Measurements from ENCODE around the gene C1R.

C1R gene

GRCh38 chr12:7127916-7128626 is 35.8 kb upstream of the C1R start:
- H3K4me1 ChIP-seq (ENCODE audit: low read depth, poor library complexity, severe bottlenecking), result peaks cover 12% of the 10 kb centered on the region
- H3K27me3 ChIP-seq (ENCODE audit: insufficient read depth, low read depth), result no peaks in the 10 kb centered on the region
- H3K4me3 ChIP-seq (IDR thresholded peaks at IDR 0.05; ENCODE audit: insufficient read depth, low read depth, low read length), result no peak overlapping the region
- no peaks in the 10 kb centered on the region for H3K79me2 ChIP-seq (ENCODE audit: insufficient read depth, low read depth)
- H3K27ac ChIP-seq, result no peak overlapping the region
- TF ChIP-seq, protein P1, sequence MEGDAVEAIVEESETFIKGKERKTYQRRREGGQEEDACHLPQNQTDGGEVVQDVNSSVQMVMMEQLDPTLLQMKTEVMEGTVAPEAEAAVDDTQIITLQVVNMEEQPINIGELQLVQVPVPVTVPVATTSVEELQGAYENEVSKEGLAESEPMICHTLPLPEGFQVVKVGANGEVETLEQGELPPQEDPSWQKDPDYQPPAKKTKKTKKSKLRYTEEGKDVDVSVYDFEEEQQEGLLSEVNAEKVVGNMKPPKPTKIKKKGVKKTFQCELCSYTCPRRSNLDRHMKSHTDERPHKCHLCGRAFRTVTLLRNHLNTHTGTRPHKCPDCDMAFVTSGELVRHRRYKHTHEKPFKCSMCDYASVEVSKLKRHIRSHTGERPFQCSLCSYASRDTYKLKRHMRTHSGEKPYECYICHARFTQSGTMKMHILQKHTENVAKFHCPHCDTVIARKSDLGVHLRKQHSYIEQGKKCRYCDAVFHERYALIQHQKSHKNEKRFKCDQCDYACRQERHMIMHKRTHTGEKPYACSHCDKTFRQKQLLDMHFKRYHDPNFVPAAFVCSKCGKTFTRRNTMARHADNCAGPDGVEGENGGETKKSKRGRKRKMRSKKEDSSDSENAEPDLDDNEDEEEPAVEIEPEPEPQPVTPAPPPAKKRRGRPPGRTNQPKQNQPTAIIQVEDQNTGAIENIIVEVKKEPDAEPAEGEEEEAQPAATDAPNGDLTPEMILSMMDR (conservative IDR thresholded peaks at IDR 0.05; ENCODE audit: low read depth, low read length), result no peak
- no peak overlapping the region for H3K4me2 ChIP-seq
- H3K36me3 ChIP-seq (ENCODE audit: insufficient read depth), result no peaks in the 10 kb centered on the region
- H4K20me1 ChIP-seq (ENCODE audit: insufficient read depth), result no peaks in the 10 kb centered on the region
- H2AFZ ChIP-seq (ENCODE audit: low read depth), result no peak overlapping the region
- no peak overlapping the region for H3K9ac ChIP-seq

GRCh38 chr12:7125632-7126227 is 33.5 kb upstream of the C1R start:
- H3K4me1 ChIP-seq (ENCODE audit: low read depth, poor library complexity, severe bottlenecking), result peaks cover 6% of the 10 kb centered on the region
- H4K20me1 ChIP-seq (ENCODE audit: insufficient read depth), result no peaks in the 10 kb centered on the region
- TF ChIP-seq, protein P1 (conservative IDR thresholded peaks at IDR 0.05; ENCODE audit: low read depth, low read length), result no peak
- H3K27ac ChIP-seq, result no peak overlapping the region
- H3K4me3 ChIP-seq (IDR thresholded peaks at IDR 0.05; ENCODE audit: insufficient read depth, low read depth, low read length), result no peak overlapping the region
- no peaks in the 10 kb centered on the region for H3K79me2 ChIP-seq (ENCODE audit: insufficient read depth, low read depth)
- no peak overlapping the region for H2AFZ ChIP-seq (ENCODE audit: low read depth)
- H3K9ac ChIP-seq, result no peak overlapping the region
- no peaks in the 10 kb centered on the region for H3K27me3 ChIP-seq (ENCODE audit: insufficient read depth, low read depth)
- no peak overlapping the region for H3K4me2 ChIP-seq
- H3K36me3 ChIP-seq (ENCODE audit: insufficient read depth), result no peaks in the 10 kb centered on the region

DNA sequence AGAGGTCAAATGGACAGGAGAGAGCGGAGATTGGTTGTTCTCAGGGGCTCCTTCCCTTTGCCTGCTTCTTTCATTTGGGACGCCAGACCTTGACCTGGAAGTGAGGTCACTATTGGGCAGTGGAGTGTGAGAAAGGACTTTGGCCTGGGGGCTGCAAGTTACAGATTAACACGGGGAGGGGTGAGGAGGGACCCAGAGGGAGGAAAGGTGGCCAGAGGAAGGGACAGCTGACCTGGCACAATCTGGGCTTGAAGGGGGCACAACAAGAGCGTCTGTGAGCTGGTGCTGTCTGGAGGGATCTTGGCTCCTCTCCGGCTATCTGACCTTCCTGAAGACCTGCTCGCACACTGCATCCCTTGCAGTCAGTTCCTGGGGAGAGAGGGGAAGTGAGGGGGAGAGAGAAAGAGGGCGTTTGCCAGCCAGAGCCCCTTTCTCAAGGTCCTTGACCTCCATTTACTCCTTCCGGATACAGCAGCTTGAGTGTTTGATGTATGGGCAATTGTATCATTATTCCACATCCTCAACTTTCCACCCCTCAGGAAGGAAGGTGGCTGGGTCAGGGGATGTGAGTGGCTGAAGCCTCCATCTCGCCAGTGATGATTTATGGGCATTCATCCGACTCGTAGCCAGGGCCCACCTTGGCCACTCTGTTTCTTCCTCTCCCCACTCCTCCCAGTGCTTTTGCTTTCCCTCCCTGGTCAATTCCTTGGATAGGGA is 31.7 kb upstream of the C1R start:
- TF ChIP-seq, protein P1 (conservative IDR thresholded peaks at IDR 0.05; ENCODE audit: low read depth, low read length), result no peak
- H3K4me2 ChIP-seq, result no peak overlapping the region
- peaks cover under 1% of the 10 kb centered on the region for H3K4me1 ChIP-seq (ENCODE audit: low read depth, poor library complexity, severe bottlenecking)
- no peaks in the 10 kb centered on the region for H3K27me3 ChIP-seq (ENCODE audit: insufficient read depth, low read depth)
- no peak overlapping the region for H3K27ac ChIP-seq
- H3K9ac ChIP-seq, result no peak overlapping the region
- H2AFZ ChIP-seq (ENCODE audit: low read depth), result no peak overlapping the region
- H4K20me1 ChIP-seq (ENCODE audit: insufficient read depth), result no peaks in the 10 kb centered on the region
- no peaks in the 10 kb centered on the region for H3K79me2 ChIP-seq (ENCODE audit: insufficient read depth, low read depth)
- H3K4me3 ChIP-seq (IDR thresholded peaks at IDR 0.05; ENCODE audit: insufficient read depth, low read depth, low read length), result no peak overlapping the region
- H3K36me3 ChIP-seq (ENCODE audit: insufficient read depth), result no peaks in the 10 kb centered on the region

DNA sequence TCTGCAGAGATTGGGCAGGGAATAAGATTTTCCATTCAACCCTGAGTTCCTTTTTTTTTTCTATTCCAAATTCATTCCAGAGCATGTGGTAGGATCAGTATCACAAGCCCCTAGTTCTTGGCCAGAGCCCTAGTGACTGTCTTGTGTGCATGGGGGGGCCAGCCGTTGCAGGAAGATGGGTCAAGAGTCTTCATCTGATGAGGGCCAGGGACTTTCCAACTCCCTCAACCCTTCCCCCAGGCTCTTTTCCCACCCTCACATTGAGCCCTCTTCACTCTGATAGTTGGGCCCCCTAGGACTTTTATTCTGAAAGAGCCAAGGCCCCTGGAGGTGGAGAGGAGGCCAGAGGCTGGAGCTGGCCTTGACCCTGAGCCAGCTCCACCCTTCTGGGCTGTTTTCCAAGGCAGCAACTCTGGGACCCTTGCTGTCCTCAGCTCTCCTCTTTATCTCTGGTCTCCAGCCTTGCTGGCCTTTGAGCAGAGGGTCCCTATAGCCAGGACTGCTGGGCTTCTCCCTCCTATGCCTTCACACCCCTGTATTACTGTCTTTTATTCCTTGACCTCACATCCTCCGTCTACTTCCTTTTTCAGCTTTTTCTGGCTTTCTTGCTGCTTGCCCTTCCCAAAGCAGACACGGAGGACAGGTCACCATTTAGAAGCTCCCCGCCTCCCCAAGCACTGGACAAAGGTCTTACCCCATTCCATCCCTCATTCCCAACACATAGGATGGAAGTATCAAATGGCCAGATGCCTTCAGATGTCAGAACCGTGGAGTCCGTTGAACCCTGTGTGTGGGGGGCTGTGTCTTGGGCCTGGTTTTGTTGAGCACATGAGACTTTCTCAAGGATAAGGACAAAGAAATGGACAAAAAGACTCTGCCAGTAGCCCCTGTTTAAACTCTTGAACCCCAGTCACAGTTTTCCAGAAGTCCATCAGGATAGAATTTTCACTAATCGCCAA is 30.8 kb upstream of the C1R start:
- no peaks in the 10 kb centered on the region for H3K36me3 ChIP-seq (ENCODE audit: insufficient read depth)
- H3K4me3 ChIP-seq (IDR thresholded peaks at IDR 0.05; ENCODE audit: insufficient read depth, low read depth, low read length), result no peak overlapping the region
- H3K27me3 ChIP-seq (ENCODE audit: insufficient read depth, low read depth), result no peaks in the 10 kb centered on the region
- H3K4me1 ChIP-seq (ENCODE audit: low read depth, poor library complexity, severe bottlenecking), result no peaks in the 10 kb centered on the region
- H3K9ac ChIP-seq, result no peak overlapping the region
- no peak overlapping the region for H2AFZ ChIP-seq (ENCODE audit: low read depth)
- no peak overlapping the region for H3K4me2 ChIP-seq
- no peaks in the 10 kb centered on the region for H3K79me2 ChIP-seq (ENCODE audit: insufficient read depth, low read depth)
- TF ChIP-seq, protein P1 (conservative IDR thresholded peaks at IDR 0.05; ENCODE audit: low read depth, low read length), result no peak
- no peaks in the 10 kb centered on the region for H4K20me1 ChIP-seq (ENCODE audit: insufficient read depth)
- no peak overlapping the region for H3K27ac ChIP-seq

Data from KMS-11 (cell line).